IgD-negative memory B cell (primary cell): ENCODE results near the gene IER2. TPM values are rescaled to one million over a fixed set of nuclear protein-coding genes. Genes with fewer than 3 reads are reported as not detected.

Source experiments
- H3K27ac Mint-ChIP-seq, 3 donors: one replicate each; pipeline ENCODE4 v1.8.0; 2020 to 2022; ENCODE audit warnings: mild to moderate bottlenecking in 3 of 3, mixed read lengths in 3 of 3, moderate library complexity in 1 of 3
- H3K27me3 Mint-ChIP-seq: one replicate; pipeline ENCODE4 v1.8.0; 2021; ENCODE audit warnings: mixed read lengths
- H3K36me3 Mint-ChIP-seq: one replicate; pipeline ENCODE4 v1.8.0; 2020; ENCODE audit warnings: mild to moderate bottlenecking, mixed read lengths
- H3K4me1 Mint-ChIP-seq, 3 donors: one replicate each; pipeline ENCODE4 v1.8.0; 2020 to 2022; ENCODE audit warnings: mixed read lengths in 3 of 3, mild to moderate bottlenecking in 1 of 3
- H3K4me3 Mint-ChIP-seq, 4 donors: one replicate each; pipeline ENCODE4 v1.8.0; 2020 to 2022; ENCODE audit warnings: mild to moderate bottlenecking in 4 of 4, mixed read lengths in 4 of 4, moderate library complexity in 3 of 4
- H3K9me3 Mint-ChIP-seq, 3 donors: one replicate each; pipeline ENCODE4 v1.8.0; 2020 to 2021; ENCODE audit warnings: mixed read lengths in 3 of 3, mild to moderate bottlenecking in 1 of 3
- polyA plus RNA-seq: library from polyadenylated mRNA; unstranded; fragments of 300-500 nt; fragmentation: Illumina TruSeq; gene quantifications from one replicate; pipeline ENCODE4 v1.2.3, GENCODE V29; 2021

Gene IER2
- polyA plus RNA-seq: 350 TPM

DNA sequence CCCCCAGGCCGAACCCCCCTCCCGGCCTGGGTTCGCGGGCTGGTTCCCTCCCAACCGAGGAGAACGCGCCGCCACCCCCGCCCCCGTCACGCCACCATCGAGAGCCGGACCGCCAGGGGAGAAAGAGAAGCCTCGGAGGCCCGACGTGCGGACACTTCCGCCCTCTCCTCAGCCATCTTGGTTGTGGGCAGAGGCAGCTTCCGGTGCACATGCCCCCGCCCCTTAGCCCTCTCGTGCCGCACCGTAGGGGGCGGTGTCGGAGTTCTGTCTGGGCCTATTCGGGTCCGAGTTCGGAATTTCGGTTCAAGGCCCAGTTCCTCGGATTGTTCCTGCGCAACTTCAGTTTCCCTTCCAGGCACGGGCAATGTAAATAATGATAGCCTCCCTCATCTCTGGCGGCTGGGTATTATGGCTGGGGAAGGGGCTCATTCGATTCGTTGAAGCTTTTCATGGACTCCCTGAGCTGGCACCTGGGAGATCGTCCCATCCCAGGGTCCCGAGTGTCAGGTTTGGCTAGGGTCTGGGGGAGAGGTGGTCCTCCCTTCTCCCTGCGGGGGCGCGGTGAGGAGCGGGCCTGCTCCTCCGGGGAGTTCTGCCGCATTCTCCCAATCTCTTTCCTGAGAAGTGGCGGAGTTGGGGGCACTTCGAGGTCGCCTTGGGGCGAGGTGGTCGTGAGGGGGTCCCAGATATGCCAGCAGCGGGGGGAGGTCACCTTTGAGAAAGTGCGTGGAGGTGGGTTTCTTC lies at the start of gene IER2, which contains the start of gene STX10:
TSS of gene IER2 (plus strand) at position 225 of the 744 bp plus-strand sequence. CDS start 2,776 bp downstream, outside the sequence.
TSS of gene STX10 (minus strand) at position 189 of the 744 bp plus-strand sequence. CDS start 202 bp downstream, outside the sequence.
- Mint-ChIP-seq H3K9me3 (peaks cover 0 to 6% (median 0%) of the 10 kb centered on the region in 3 donors), H3K4me3 (peak within 1 kb of the TSS; percentile 95 to 99 (median 98)), H3K27me3 (no peaks in the 10 kb centered on the region), H3K36me3 (peaks cover 11% of the 10 kb centered on the region), H3K4me1 (peaks cover 8 to 16% (median 10%) of the 10 kb centered on the region in 3 donors), H3K27ac (peak within 1 kb of the TSS; percentile 99 to 100 (median 99))

DNA sequence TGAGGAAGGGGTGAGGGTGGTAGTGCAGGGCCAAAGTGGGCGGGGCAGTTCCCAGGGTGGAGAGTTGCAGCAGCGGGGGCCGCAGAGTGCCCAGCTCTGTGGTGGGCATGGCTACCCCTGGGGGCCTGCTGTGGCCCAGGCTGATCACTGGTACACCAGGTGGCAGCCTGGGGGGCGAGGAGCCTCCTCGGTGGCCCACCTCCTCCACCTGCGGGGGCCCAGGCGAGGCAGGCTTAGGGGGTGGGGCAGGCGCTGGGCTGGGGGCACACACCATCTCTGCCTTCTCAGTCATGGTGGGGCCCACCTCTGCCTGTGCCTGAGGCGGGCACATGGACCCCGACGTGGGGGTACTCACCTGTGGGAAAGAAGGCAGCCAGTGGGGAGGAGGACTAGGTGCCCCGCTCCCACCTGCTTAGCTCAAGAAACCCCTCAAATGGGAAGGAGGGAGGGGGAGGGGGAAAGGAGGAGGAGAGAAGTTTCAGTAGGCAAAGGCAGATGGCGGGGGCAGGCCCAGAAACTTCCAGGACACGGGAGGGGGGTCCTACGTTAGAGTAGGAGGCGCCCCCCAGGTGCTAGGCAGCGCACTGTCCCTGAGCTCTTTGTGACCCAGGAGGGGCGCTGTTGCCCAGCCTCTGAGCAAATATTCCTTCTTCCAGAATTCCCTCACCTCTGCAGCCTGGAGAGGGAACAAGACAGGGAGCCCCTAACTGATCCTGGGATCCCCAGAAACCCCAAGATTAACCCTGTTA lies 49.2 kb upstream of the IER2 start:
- H3K27me3 Mint-ChIP-seq: peaks cover 5% of the 10 kb centered on the region
- H3K36me3 Mint-ChIP-seq: peaks cover 1% of the 10 kb centered on the region
- H3K27ac Mint-ChIP-seq: peak overlapping the region; percentile 88 to 99 (median 95)
- peak overlapping the region; percentile 90 to 98 (median 94) for H3K4me3 Mint-ChIP-seq
- H3K9me3 Mint-ChIP-seq: peaks cover 0 to 1% (median 0%) of the 10 kb centered on the region in 3 donors
- peaks cover 20 to 27% (median 23%) of the 10 kb centered on the region in 3 donors for H3K4me1 Mint-ChIP-seq

GRCh38 chr19:13101590-13102415 lies 48.4 kb upstream of the IER2 start:
- Mint-ChIP-seq H3K36me3 (peaks cover 1% of the 10 kb centered on the region), H3K4me3 (peak overlapping the region; percentile 90 to 98 (median 94)), H3K27ac (peak overlapping the region; percentile 88 to 99 (median 95)), H3K9me3 (peaks cover 0 to 1% (median 0%) of the 10 kb centered on the region in 3 donors), H3K4me1 (peaks cover 19 to 27% (median 22%) of the 10 kb centered on the region in 3 donors), H3K27me3 (peaks cover 4% of the 10 kb centered on the region)

- H3K36me3 Mint-ChIP-seq: peaks cover 1% of the 10 kb centered on the region
- H3K9me3 Mint-ChIP-seq: peaks cover 0 to 1% (median 0%) of the 10 kb centered on the region in 3 donors
- H3K4me3 Mint-ChIP-seq: peak overlapping the region; percentile 90 to 98 (median 94)
- peak overlapping the region; percentile 88 to 99 (median 95) for H3K27ac Mint-ChIP-seq
- peaks cover 2% of the 10 kb centered on the region for H3K27me3 Mint-ChIP-seq
- H3K4me1 Mint-ChIP-seq: peaks cover 16 to 24% (median 19%) of the 10 kb centered on the region in 3 donors
Measured at GRCh38 chr19:13102416-13102665, 47.9 kb upstream of the IER2 start.

DNA sequence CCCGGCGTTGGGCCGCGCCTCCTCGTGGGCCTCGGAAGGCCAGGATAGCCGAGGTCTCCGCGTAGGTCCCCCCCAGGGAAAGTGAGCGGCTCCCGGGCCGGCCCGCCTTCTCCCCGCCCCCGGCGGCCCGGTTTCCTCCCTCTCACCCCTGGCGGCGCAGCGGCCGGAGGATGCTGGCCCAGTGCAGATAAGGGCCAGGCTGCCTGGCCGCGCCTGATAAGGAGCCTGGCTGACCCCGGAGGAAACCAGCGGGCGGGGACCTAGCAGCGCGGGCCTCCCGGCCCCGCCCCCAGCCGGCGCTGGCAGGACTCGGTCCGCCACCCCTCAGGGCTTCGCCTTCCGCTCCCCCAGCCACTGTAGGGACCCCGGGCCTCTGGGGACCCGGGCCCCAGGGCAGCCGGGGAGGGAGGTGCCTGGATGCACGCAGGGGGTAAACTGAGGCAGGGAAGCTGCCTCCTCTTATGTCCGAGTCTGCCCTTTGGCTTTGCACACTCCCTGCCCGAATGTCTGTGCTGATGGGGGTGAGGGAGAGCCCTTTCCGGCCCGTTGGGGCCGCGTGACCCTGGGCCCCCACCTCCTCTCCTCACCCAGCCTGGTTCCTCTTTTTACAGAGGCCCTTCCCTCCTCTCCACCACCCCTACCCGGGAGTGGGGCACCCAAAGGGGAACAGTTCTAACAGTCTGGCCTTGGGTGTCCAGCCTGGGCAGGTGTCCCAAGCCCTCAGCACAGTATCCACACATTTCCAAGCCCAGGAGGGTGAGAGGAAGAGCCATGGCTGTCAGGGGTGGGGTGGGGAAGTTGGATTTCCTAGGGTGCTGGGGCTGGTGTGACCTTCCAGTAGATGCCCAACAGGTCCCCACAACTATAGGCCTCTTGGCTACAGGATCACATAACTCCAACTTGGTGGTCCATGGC lies 47.3 kb upstream of the IER2 start, which contains the start of gene LYL1:
TSS of gene LYL1 (minus strand) at position 193 of the 915 bp plus-strand sequence. CDS start 1,687 bp downstream, outside the sequence.
- H3K4me1 Mint-ChIP-seq: peaks cover 16 to 26% (median 19%) of the 10 kb centered on the region in 3 donors
- peaks cover 0 to 1% (median 0%) of the 10 kb centered on the region in 3 donors for H3K9me3 Mint-ChIP-seq
- H3K4me3 Mint-ChIP-seq: peak within 1 kb of the TSS; percentile 90 to 98 (median 94)
- H3K36me3 Mint-ChIP-seq: peaks cover 1% of the 10 kb centered on the region
- H3K27me3 Mint-ChIP-seq: peaks cover 2% of the 10 kb centered on the region
- peak within 1 kb of the TSS; percentile 95 to 99 (median 98) for H3K27ac Mint-ChIP-seq

DNA sequence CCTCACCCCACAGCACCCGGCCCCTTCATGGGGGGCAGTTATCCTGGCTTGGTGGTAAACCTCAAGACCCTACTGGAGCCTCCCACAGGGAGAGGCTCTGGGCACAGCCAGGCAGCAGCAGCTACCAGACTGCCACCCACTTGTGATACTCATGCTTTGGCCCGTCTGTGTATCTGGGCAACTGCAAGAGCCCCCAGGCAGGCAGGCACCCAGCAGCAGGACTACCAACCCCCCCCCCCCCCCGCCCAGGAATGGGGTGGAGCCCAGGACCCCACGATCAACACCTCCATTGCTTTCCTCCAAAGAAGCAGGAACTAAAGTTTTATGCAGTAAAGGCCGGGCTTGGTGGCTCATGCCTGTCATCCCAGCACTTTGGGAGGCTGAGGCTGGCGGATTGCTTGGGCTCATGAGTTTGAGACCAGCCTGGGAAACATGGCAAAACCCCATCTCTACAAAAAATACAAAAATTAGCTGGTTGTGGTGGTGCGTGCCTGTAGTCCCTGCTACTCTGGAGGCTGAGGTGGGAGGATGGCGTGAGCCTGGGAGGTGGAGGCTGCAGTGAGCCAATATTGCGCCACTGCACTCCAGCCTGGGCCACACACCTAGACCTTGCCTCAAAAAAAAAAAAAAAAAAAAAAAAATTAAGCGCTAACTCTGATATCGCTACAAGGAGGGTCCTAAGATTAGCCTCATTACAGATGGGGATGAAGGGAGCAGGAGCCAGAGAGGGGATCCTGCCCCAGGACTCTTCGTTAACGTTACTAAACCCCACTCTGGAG lies 46.4 kb upstream of the IER2 start:
- H3K4me1 Mint-ChIP-seq: peaks cover 15 to 20% (median 16%) of the 10 kb centered on the region in 3 donors
- peaks cover 1% of the 10 kb centered on the region for H3K36me3 Mint-ChIP-seq
- peak overlapping the region; percentile 90 to 98 (median 94) for H3K4me3 Mint-ChIP-seq
- peaks cover 0 to 1% (median 0%) of the 10 kb centered on the region in 3 donors for H3K9me3 Mint-ChIP-seq
- peaks cover 2% of the 10 kb centered on the region for H3K27me3 Mint-ChIP-seq
- H3K27ac Mint-ChIP-seq: peak overlapping the region; percentile 95 to 99 (median 98)

DNA sequence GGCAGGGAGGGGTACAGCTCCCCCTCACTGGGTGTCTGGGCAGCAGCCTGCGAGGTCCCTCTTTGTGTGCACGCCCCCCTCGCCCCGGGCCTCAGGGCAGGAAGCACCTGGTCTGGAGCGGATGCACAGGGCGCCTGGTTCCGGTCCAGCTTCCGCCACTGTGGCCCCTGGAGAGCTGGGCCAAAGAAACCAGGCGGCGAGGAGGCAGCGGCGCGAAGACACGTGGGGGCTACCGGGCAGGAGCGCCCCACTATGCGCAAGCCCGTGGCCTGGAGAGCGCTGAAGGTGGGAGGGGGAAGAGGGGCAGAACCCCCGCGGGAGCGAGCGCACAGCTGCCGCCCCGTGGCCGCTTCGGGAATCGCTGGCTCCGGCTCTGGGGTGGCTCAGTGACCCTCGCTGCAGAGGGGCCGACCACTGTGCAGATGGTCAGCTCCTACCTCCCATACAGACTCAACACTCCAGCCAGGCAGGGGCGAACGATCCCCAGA lies 45.8 kb upstream of the IER2 start:
- peak overlapping the region; percentile 86 to 98 (median 92) for H3K4me3 Mint-ChIP-seq
- H3K9me3 Mint-ChIP-seq: peaks cover 0 to 1% (median 0%) of the 10 kb centered on the region in 3 donors
- H3K36me3 Mint-ChIP-seq: no peaks in the 10 kb centered on the region
- H3K27ac Mint-ChIP-seq: peak overlapping the region; percentile 95 to 99 (median 97)
- peaks cover 15 to 18% (median 16%) of the 10 kb centered on the region in 3 donors for H3K4me1 Mint-ChIP-seq
- peaks cover 2% of the 10 kb centered on the region for H3K27me3 Mint-ChIP-seq

DNA sequence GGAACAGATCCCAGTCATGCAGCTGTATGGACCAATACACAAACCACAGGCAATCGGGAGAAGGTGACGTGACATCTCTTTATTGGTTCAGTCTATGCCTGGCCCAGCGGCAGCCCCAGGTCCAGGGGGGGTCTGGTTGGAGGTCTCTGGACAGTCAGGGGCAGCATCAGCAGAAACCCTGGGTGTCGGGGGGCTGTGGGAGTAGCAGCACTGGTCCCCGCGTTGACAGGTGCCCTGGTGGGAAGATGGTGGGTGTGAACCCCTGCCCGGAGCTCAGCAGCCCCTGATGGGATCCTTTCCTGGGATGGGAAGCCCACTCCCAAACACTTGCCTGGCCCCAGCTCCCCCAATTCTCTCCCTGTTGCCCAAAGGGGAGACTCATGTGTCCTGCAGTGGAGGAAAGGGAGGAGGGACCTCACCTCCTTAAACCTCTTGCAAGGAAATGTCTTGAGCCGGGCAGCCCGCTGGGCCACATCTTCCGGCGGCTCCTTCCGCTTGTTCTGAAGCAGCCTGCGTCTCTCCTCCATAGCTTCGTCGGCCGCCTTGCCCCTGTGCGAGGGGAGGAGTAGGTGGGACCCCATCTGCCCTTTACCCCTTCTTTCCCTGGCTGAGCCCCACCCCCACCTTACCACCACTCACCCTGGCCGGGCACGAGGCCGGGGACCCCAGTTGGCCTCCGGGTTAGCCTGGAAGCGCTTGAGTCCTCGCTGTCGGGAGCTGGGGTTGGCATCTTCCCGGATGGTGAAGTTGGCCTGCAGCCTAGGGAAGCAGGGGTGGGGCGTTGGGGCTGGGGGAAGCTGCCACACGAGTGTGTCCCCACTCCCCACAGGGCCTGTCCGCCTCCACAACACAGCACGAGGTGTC lies 45.1 kb upstream of the IER2 start:
- Mint-ChIP-seq H3K4me1 (peaks cover 14 to 15% (median 14%) of the 10 kb centered on the region in 3 donors), H3K9me3 (no peaks in the 10 kb centered on the region), H3K27ac (peak overlapping the region; percentile 95 to 99 (median 97))

GRCh38 chr19:13109361-13110098 lies 40.7 kb upstream of the IER2 start:
- Mint-ChIP-seq H3K27me3 (no peaks in the 10 kb centered on the region), H3K9me3 (no peaks in the 10 kb centered on the region), H3K4me1 (peaks cover 4 to 5% (median 5%) of the 10 kb centered on the region in 3 donors), H3K36me3 (no peaks in the 10 kb centered on the region), H3K27ac (peak overlapping the region in 1 of 3 donors; percentile 39), H3K4me3 (no peak overlapping the region)

More for the DNA sequence above, 45.1 kb upstream of the IER2 start:
- Mint-ChIP-seq H3K36me3 (no peaks in the 10 kb centered on the region), H3K4me3 (peak overlapping the region; percentile 86 to 98 (median 92)), H3K27me3 (peaks cover 1% of the 10 kb centered on the region)

DNA sequence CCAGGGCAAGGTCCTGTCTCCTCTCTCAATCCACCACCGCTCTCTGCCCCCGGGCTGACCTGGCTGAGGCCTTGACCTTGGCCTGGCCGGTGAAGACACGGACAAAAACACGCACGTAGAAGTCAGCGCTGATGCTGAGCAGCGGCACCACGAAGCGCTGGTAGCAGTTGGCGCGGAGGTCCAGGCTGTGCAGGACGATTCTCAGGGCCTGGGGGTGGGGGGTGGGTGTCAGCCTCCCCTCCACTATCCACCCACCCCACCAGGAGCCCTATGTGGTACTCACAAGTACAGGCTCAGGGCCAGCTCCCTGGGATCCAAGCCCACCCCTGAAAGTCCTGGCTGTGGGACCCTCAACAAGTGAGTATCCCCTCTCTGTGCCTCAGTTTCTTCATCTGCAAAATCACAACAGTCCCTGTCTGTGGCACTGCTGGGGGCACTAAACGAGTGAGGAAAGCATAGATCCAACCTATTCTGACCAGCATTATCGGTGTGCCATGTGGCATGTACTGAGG lies 40.1 kb upstream of the IER2 start:
- Mint-ChIP-seq H3K36me3 (no peaks in the 10 kb centered on the region), H3K4me1 (peaks cover 0 to 3% (median 1%) of the 10 kb centered on the region in 3 donors), H3K4me3 (peak overlapping the region in 1 of 4 donors; percentile 14), H3K27ac (peak overlapping the region in 1 of 3 donors; percentile 76), H3K9me3 (no peaks in the 10 kb centered on the region), H3K27me3 (no peaks in the 10 kb centered on the region)

- Mint-ChIP-seq H3K9me3 (no peaks in the 10 kb centered on the region), H3K36me3 (no peaks in the 10 kb centered on the region), H3K27ac (no peak overlapping the region), H3K4me1 (peaks cover 8 to 9% (median 8%) of the 10 kb centered on the region in 3 donors), H3K4me3 (peak overlapping the region in 1 of 4 donors; percentile 7), H3K27me3 (no peaks in the 10 kb centered on the region)
Measured at GRCh38 chr19:13112555-13112954, 37.7 kb upstream of the IER2 start.
